ENCODE measurements around the gene MIA3.

Gene MIA3

GRCh38 chr1:222696741-222697140 lies 78.8 kb downstream of the MIA3 start:
- H2BK12ac ChIP-seq (ENCODE audit: low read length in 2 of 2): no peak overlapping the region
- no peaks in the 10 kb centered on the region for H3K27me3 ChIP-seq (ENCODE audit: control insufficient read depth in 1 of 2, insufficient read depth in 1 of 2, low read length in 2 of 2)
- no peak overlapping the region for H3K14ac ChIP-seq (ENCODE audit: low read length in 2 of 2)
- no peak overlapping the region for H2BK5ac ChIP-seq (ENCODE audit: low read depth, low read length, poor library complexity, severe bottlenecking)
- H3K27ac ChIP-seq (ENCODE audit: low read length, poor library complexity, severe bottlenecking): no peak overlapping the region
- no peak overlapping the region for H4K8ac ChIP-seq (ENCODE audit: low read length)
- DNase-seq: no peak
- H4K91ac ChIP-seq (ENCODE audit: low read length): no peak overlapping the region
- H3K36me3 ChIP-seq (ENCODE audit: control insufficient read depth in 1 of 2, insufficient read depth in 2 of 2, low read depth in 1 of 2, low read length in 2 of 2): peaks cover 14 to 66% of the 10 kb centered on the region in 2 experiments
- H3K79me1 ChIP-seq (replicated peaks; ENCODE audit: low read length, poor library complexity, severe bottlenecking): peaks cover 15% of the 10 kb centered on the region
- H3K23ac ChIP-seq (ENCODE audit: low read length in 2 of 2): no peak overlapping the region
- no peak overlapping the region for H3K4me3 ChIP-seq (ENCODE audit: insufficient read depth in 1 of 2, low read depth in 1 of 2, low read length in 2 of 2)
- H2BK15ac ChIP-seq (ENCODE audit: low read depth, poor library complexity, severe bottlenecking): no peak overlapping the region
- H2BK120ac ChIP-seq (ENCODE audit: low read depth, low read length): no peak overlapping the region
- H3K9ac ChIP-seq (ENCODE audit: low read length): no peak overlapping the region
- no peak overlapping the region for H3K4ac ChIP-seq (ENCODE audit: low read depth in 1 of 2, low read length in 2 of 2)
- H3K4me1 ChIP-seq (ENCODE audit: control insufficient read depth, insufficient read depth, low read depth, low read length): no peaks in the 10 kb centered on the region
- no peaks in the 10 kb centered on the region for H3K9me3 ChIP-seq (ENCODE audit: control insufficient read depth, low read length)
- H3K4me2 ChIP-seq (ENCODE audit: low read length, poor library complexity, severe bottlenecking): no peak overlapping the region
- WGBS: 93% methylated on average over 8 of the region's 8 CpGs
- no peak overlapping the region for H2AFZ ChIP-seq (ENCODE audit: low read depth, low read length)
- no peak overlapping the region for H2AK5ac ChIP-seq (ENCODE audit: low read length, severe bottlenecking)
- H3K18ac ChIP-seq (ENCODE audit: low read depth in 1 of 2, low read length in 2 of 2): no peak overlapping the region

- H3K9ac ChIP-seq (ENCODE audit: low read length): peak overlapping the region; percentile 71
- H3K36me3 ChIP-seq (ENCODE audit: control insufficient read depth in 1 of 2, insufficient read depth in 2 of 2, low read depth in 1 of 2, low read length in 2 of 2): peaks cover 12 to 66% of the 10 kb centered on the region in 2 experiments
- H3K27me3 ChIP-seq (ENCODE audit: control insufficient read depth in 1 of 2, insufficient read depth in 1 of 2, low read length in 2 of 2): no peaks in the 10 kb centered on the region
- no peak overlapping the region for H2BK15ac ChIP-seq (ENCODE audit: low read depth, poor library complexity, severe bottlenecking)
- no peak overlapping the region for H2BK120ac ChIP-seq (ENCODE audit: low read depth, low read length)
- H3K14ac ChIP-seq (ENCODE audit: low read length in 2 of 2): no peak overlapping the region
- H2AK5ac ChIP-seq (ENCODE audit: low read length, severe bottlenecking): no peak overlapping the region
- H3K4me1 ChIP-seq (ENCODE audit: control insufficient read depth, insufficient read depth, low read depth, low read length): no peaks in the 10 kb centered on the region
- no peak overlapping the region for H3K27ac ChIP-seq (ENCODE audit: low read length, poor library complexity, severe bottlenecking)
- no peak overlapping the region for H3K4me2 ChIP-seq (ENCODE audit: low read length, poor library complexity, severe bottlenecking)
- no peak overlapping the region for H3K4me3 ChIP-seq (ENCODE audit: insufficient read depth in 1 of 2, low read depth in 1 of 2, low read length in 2 of 2)
- H3K23ac ChIP-seq (ENCODE audit: low read length in 2 of 2): no peak overlapping the region
- H4K91ac ChIP-seq (ENCODE audit: low read length): no peak overlapping the region
- H4K8ac ChIP-seq (ENCODE audit: low read length): no peak overlapping the region
- no CpG with 5 or more reads among the region's 2 CpGs for WGBS
- H2AFZ ChIP-seq (ENCODE audit: low read depth, low read length): no peak overlapping the region
- H3K9me3 ChIP-seq (ENCODE audit: control insufficient read depth, low read length): no peaks in the 10 kb centered on the region
- no peak overlapping the region for H2BK5ac ChIP-seq (ENCODE audit: low read depth, low read length, poor library complexity, severe bottlenecking)
- H3K4ac ChIP-seq (ENCODE audit: low read depth in 1 of 2, low read length in 2 of 2): no peak overlapping the region
- peaks cover 13% of the 10 kb centered on the region for H3K79me1 ChIP-seq (replicated peaks; ENCODE audit: low read length, poor library complexity, severe bottlenecking)
- DNase-seq: no peak
- no peak overlapping the region for H2BK12ac ChIP-seq (ENCODE audit: low read length in 2 of 2)
- no peak overlapping the region for H3K18ac ChIP-seq (ENCODE audit: low read depth in 1 of 2, low read length in 2 of 2)
Observed at GRCh38 chr1:222697203-222697602, 79.3 kb downstream of the MIA3 start.

GRCh38 chr1:222697826-222698225 lies 79.9 kb downstream of the MIA3 start:
- Histone ChIP-seq H3K27ac (ENCODE audit: low read length, poor library complexity, severe bottlenecking) (no peak overlapping the region), H3K4ac (ENCODE audit: low read depth in 1 of 2, low read length in 2 of 2) (no peak overlapping the region), H3K36me3 (ENCODE audit: control insufficient read depth in 1 of 2, insufficient read depth in 2 of 2, low read depth in 1 of 2, low read length in 2 of 2) (peaks cover 11 to 66% of the 10 kb centered on the region in 2 experiments), H4K91ac (ENCODE audit: low read length) (no peak overlapping the region), H4K8ac (ENCODE audit: low read length) (no peak overlapping the region), H2AK5ac (ENCODE audit: low read length, severe bottlenecking) (no peak overlapping the region), H3K4me2 (ENCODE audit: low read length, poor library complexity, severe bottlenecking) (no peak overlapping the region), H3K79me1 (replicated peaks; ENCODE audit: low read length, poor library complexity, severe bottlenecking) (peaks cover 14% of the 10 kb centered on the region), H2BK5ac (ENCODE audit: low read depth, low read length, poor library complexity, severe bottlenecking) (no peak overlapping the region), H2BK15ac (ENCODE audit: low read depth, poor library complexity, severe bottlenecking) (no peak overlapping the region), H3K4me3 (ENCODE audit: insufficient read depth in 1 of 2, low read depth in 1 of 2, low read length in 2 of 2) (no peak overlapping the region), H3K23ac (ENCODE audit: low read length in 2 of 2) (no peak overlapping the region), H2AFZ (ENCODE audit: low read depth, low read length) (no peak overlapping the region), H3K18ac (ENCODE audit: low read depth in 1 of 2, low read length in 2 of 2) (no peak overlapping the region), H2BK12ac (ENCODE audit: low read length in 2 of 2) (no peak overlapping the region), H3K9ac (ENCODE audit: low read length) (peak overlapping the region; percentile 71), H3K27me3 (ENCODE audit: control insufficient read depth in 1 of 2, insufficient read depth in 1 of 2, low read length in 2 of 2) (no peaks in the 10 kb centered on the region), H3K4me1 (ENCODE audit: control insufficient read depth, insufficient read depth, low read depth, low read length) (no peaks in the 10 kb centered on the region), H3K9me3 (ENCODE audit: control insufficient read depth, low read length) (no peaks in the 10 kb centered on the region), H3K14ac (ENCODE audit: low read length in 2 of 2) (no peak overlapping the region), H2BK120ac (ENCODE audit: low read depth, low read length) (no peak overlapping the region)
- no peak for DNase-seq
- 100% methylated on average over 1 of the region's 2 CpGs for WGBS

GRCh38 chr1:222702210-222702609 lies 84.3 kb downstream of the MIA3 start:
- no peak overlapping the region for H2BK5ac ChIP-seq (ENCODE audit: low read depth, low read length, poor library complexity, severe bottlenecking)
- DNase-seq: no peak
- H3K4ac ChIP-seq (ENCODE audit: low read depth in 1 of 2, low read length in 2 of 2): no peak overlapping the region
- no peak overlapping the region for H3K23ac ChIP-seq (ENCODE audit: low read length in 2 of 2)
- H3K27me3 ChIP-seq (ENCODE audit: control insufficient read depth in 1 of 2, insufficient read depth in 1 of 2, low read length in 2 of 2): no peaks in the 10 kb centered on the region
- H3K4me1 ChIP-seq (ENCODE audit: control insufficient read depth, insufficient read depth, low read depth, low read length): no peaks in the 10 kb centered on the region
- no peak overlapping the region for H3K4me2 ChIP-seq (ENCODE audit: low read length, poor library complexity, severe bottlenecking)
- H2BK15ac ChIP-seq (ENCODE audit: low read depth, poor library complexity, severe bottlenecking): no peak overlapping the region
- H3K14ac ChIP-seq (ENCODE audit: low read length in 2 of 2): no peak overlapping the region
- H3K36me3 ChIP-seq (ENCODE audit: control insufficient read depth in 1 of 2, insufficient read depth in 2 of 2, low read depth in 1 of 2, low read length in 2 of 2): peaks cover 9 to 53% of the 10 kb centered on the region in 2 experiments
- H3K4me3 ChIP-seq (ENCODE audit: insufficient read depth in 1 of 2, low read depth in 1 of 2, low read length in 2 of 2): no peak overlapping the region
- WGBS: 100% methylated on average over 3 of the region's 4 CpGs
- H3K79me1 ChIP-seq (replicated peaks; ENCODE audit: low read length, poor library complexity, severe bottlenecking): peaks cover 12% of the 10 kb centered on the region
- no peak overlapping the region for H2BK120ac ChIP-seq (ENCODE audit: low read depth, low read length)
- H2AK5ac ChIP-seq (ENCODE audit: low read length, severe bottlenecking): no peak overlapping the region
- H4K8ac ChIP-seq (ENCODE audit: low read length): no peak overlapping the region
- H4K91ac ChIP-seq (ENCODE audit: low read length): no peak overlapping the region
- no peak overlapping the region for H3K9ac ChIP-seq (ENCODE audit: low read length)
- no peak overlapping the region for H3K27ac ChIP-seq (ENCODE audit: low read length, poor library complexity, severe bottlenecking)
- H3K18ac ChIP-seq (ENCODE audit: low read depth in 1 of 2, low read length in 2 of 2): no peak overlapping the region
- peaks cover 4% of the 10 kb centered on the region for H3K9me3 ChIP-seq (ENCODE audit: control insufficient read depth, low read length)
- no peak overlapping the region for H2BK12ac ChIP-seq (ENCODE audit: low read length in 2 of 2)
- H2AFZ ChIP-seq (ENCODE audit: low read depth, low read length): no peak overlapping the region

Data from mesenchymal stem cell (in vitro differentiated cells and primary cell).